Stimulated activated CD8-positive, alpha-beta memory T cell treated with anti-CD3 and anti-CD28 coated beads, Interleukin-2, amount 100 ng/mL, for 48 hours (primary cell): ENCODE measurements around the gene ECI1.

ENCODE experiments used
- DNase-seq, 2 donors: peaks; one replicate each; pipeline ENCODE4 v3.0.0-alpha.2; 2020; ENCODE audit warnings: low read depth in 2 of 2

The ECI1 gene

DNA sequence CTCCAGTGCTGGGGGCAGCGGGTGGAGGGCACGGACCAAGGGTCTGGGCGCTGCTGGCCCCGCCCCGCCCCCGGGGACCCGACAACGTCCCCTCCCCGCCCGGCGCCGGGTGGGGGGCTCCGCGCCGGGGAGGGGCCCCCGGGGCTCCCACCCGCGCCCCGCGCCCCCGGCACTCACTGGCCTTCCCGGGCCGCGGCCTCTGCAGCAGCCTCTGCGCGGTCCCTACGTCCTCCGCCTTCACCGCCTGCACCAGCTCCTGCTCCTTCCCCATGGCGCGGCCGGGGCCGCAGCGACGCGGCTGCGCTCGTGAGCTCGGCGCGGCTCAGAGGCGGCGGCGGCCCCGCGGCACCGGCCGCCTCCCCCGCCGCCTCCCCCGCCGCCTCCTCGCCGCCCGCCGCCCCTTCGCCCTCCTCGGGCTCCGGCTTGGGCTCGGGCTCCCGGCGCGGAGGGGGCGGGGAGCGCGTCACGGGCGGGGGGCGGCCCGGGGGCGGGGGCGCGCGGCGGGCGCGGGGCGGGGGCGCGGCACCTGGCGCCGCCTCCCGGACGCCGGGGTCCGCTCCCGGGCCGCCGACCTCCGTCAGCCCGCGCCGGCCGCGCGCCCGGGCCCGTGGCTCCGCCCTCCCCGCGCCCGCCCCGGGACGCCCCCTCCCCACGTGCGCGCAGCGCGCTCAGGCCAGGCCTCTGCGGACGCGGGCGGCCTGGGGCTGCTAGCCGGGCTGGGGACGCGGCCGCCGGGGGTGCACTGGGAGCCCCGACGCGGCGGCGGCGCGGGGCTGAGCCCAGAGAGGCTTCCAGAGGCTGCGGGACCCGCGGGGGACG is 55.0 kb downstream of the ECI1 start, which contains the start of gene CASKIN1:
CASKIN1 (minus strand) TSS at position 444 of the 819 bp plus-strand sequence; CDS start at position 271, 173 bp downstream.
- DNase-seq: no peak

DNA sequence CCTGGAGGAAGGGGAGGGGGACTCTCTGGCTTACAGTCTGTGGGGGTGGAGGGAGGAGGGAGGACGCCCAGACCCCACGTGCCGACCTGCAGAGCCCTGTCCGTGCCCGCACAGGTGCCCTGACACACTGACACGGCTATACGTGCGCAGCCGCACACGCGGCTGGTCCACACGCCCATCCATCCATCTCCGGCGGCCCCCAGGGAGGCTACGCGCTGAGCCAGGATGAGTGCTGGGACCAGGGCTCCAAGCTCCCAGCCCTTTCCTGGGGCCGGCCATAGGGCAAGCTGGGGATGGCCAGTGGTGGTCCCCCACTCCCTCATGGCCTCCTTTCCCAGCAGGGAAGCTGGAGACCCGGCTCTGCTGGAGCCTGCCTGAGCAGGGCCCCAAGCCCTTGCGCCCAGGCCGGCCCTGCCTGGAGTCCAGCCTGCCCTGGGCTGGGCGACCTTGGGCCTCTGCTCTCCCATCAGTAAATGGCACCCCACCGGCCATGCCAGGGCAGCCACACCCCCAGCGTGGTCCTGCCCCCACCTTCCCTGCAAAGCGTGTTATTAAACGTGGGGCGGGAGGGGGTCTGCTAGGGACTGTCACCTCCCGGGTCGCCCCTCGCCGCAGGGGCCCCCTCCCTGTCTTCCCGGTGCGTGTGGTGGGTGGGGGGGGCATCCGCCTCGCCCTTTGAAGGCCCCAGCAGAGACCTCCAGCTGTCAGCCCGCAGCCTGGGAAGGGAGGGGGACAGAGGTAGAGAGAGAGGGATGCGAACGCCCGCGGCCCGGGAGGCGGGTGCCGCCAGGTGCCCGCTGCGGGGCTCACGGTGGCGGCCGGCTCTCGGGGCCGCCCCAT is 55.8 kb downstream of the ECI1 start:
- no peak for DNase-seq

DNA sequence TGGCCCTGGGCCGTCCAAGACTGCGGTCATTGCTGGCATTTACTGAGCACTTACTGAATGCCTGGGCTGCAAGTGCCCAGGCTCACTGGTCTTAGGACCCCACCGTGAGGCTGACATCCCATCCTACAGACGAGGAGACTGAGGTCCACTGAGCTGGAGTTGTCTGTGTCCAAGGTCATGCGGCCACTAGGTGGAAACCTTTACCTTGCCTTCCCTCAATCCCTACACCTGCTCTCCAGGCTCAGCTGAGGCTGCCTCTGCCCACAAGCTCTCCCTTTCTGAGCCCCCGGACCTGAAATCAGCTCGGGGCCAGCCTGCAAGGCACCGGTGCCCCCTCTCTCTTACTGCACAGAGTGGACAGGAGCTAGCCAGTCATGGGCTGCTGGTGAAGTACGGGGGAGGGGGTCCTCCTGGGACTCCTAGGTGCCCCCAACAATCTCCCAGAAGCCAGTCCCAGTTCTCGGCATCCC is 56.5 kb downstream of the ECI1 start:
- no peak for DNase-seq

DNA sequence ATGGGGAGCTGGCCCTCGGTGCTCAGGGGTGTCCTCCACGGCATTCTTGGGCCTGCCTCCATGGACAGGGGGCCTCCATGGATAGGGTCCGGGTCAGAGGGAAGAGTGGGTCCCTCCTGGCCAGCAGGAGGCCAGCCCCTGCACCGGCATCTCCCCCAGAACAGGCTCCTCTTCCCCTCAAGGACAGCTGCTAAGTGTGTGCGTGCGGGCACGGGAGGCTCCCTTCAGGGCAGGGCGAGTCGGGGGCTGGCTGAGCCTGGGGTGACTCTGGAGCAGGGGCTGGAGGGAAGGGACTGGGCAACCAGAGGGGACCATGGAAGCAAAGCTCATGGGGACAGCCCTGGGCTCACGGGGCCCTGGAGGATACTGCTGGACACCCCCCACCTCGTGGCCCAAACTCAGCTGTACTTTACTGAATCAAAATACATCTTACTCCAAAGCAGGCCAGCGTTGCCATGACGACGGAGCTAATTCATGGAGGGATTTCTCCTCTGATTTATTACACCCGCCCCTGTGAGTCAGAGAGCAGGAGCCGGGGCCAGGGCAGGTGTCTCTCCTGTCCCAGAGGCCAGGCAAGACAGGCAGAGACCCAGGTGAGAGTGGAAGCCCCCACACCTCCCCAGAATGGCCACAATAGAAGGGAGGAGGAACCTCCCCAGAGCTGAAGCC is 57.1 kb downstream of the ECI1 start:
- DNase-seq: no peak

DNA sequence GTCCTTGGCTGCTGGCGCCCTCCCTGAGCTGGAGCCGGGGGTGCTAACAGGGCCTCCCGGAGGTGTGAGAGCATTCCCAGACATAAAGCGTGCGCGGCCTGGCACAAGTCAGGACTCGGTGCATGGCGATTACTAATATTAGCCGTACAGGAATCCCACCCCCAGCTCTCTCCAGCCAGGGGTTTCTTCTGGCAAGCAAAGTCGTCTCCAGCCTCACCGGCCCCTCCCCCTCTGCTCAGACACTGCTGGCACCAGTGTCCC is 60.0 kb downstream of the ECI1 start:
- no peak for DNase-seq

DNA sequence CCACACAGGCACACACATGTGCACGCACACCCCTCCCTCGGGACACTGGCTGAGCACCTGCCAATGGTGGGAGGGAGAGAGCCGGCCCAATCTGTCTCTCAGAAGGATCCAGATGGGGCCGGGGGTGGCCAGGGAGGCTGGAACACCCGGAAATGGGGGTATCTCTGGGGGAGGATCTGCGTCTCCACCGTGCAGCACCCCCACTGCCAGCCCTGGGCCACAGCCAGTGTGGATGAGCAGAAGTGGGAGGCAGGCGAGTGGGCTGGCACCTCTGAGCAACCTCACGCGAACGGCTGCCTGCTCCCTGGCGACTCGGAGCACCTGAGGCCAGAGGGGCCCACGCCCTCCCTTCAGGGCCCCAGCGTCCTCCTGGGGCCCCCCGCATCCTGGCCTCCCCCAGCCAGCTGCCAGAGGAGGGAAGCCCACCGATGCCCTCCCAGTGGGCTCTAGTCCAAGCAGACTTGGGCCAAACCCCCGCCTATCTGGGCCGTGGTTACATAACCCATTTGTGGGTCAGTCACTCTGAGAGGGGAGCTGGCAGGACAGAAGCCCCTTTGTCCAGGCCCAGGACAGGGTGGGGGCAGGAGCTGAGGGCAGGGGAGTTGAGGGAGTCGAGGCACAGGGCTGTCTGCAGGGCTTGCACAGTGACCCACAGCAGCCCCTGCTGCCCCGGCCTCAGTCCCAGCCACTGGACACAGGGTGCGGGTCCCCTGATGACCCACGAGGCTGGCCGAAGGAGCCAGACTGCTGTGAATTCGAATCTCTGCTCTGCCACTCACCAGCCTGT is 60.5 kb downstream of the ECI1 start:
- DNase-seq: no peak

DNA sequence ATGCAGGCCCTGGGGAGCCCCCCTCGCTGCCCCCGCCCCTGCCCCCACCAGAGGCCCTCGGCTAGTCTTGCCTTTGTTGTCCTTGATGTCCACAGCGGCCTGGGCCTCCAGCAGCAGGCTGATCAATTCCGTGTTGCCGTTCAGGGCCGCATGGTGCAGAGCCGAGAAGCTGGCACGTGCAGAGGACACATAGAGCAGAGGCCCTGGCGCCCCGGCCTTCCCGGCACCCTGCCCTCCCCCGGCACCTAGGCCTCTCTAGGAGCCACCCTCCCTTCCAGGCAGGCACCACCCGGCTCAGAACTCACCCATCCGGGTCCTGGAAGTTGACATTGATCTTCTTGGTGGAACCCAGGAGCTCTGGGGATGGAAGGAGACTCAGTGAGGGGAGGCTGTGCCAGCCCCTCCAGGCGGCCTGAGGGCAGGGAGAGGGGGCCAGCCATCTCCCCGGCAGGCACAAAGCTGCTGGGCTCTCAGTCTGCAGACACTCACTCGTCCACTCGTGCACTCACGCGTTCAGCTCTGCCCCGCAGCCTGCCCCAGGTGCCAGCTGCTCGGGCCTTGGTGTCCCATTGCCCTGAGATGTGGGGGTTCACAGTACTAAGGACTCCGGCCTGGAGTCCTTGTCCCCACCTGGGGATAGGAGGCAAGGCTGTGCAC is 61.3 kb downstream of the ECI1 start:
- no peak for DNase-seq
